Neural progenitor cell (in vitro differentiated cells): Measurements from ENCODE around the gene CENPN.
A peak's percentile ranks its signal among the peaks of the same experiment; 100 is the strongest.

ENCODE experiments used
- CTCF ChIP-seq: fragments of 200-600 bp; sonication (generic); IDR thresholded peaks from 2 replicates; pipeline ENCODE4 v1.5.1; 2017; ENCODE audit warnings: antibody characterized with exemption, mild to moderate bottlenecking
- EZH2 ChIP-seq: fragments of 200-600 bp; sonication (generic); IDR thresholded peaks from 2 replicates; pipeline ENCODE4 v1.6.1; 2017; ENCODE audit warnings: antibody characterized with exemption, mild to moderate bottlenecking, moderate library complexity
- EZH2phosphoT487 ChIP-seq: fragments of 200-600 bp; sonication (generic); IDR thresholded peaks from 2 replicates; pipeline ENCODE4 v1.6.1; 2017; ENCODE audit warnings: antibody characterized with exemption

GRCh38 chr16:81040842-81041241 lies 33.8 kb downstream of the CENPN start:
- TF ChIP-seq CTCF (no peak), EZH2phosphoT487 (peak; percentile 79), EZH2 (no peak)
